Mesendoderm (in vitro differentiated cells): ENCODE measurements around the gene CD27.

Experiments
- DNase-seq: peaks from one replicate; pipeline ENCODE4 v3.0.0; 2013
- H2AK5ac ChIP-seq: 2 replicates; pipeline ENCODE4 v1.6.1; 2013; ENCODE audit warnings: low read length, inconsistent platforms
- H2BK120ac ChIP-seq: 2 replicates; pipeline ENCODE4 v1.6.1; 2013; ENCODE audit warnings: low read depth, mild to moderate bottlenecking, low read length, moderate library complexity, mixed read lengths
- H2BK15ac ChIP-seq: replicated peaks from 2 replicates; pipeline ENCODE4 v1.6.1; 2013; ENCODE audit warnings: low read depth, mild to moderate bottlenecking, moderate library complexity
- H2BK5ac ChIP-seq: 2 replicates; pipeline ENCODE4 v1.6.1; 2013; ENCODE audit warnings: low read length, inconsistent platforms
- H3K18ac ChIP-seq: 2 replicates; pipeline ENCODE4 v1.6.1; 2013; ENCODE audit warnings: mild to moderate bottlenecking, low read length, mixed read lengths
- H3K23ac ChIP-seq: one replicate; pipeline ENCODE4 v1.6.1; 2013; ENCODE audit warnings: low read length
- H3K27ac ChIP-seq: 2 replicates; pipeline ENCODE4 v1.5.1; 2013; ENCODE audit warnings: low read depth, mild to moderate bottlenecking, inconsistent platforms, low read length, moderate library complexity
- H3K27me3 ChIP-seq: 2 replicates; pipeline ENCODE4 v1.6.1; 2013; ENCODE audit warnings: low read length, control low read depth, mild to moderate bottlenecking, inconsistent platforms; ENCODE audit not compliant: insufficient read depth, poor library complexity
- H3K36me3 ChIP-seq: 2 replicates; pipeline ENCODE4 v1.6.1; 2013; ENCODE audit warnings: low read length, inconsistent platforms; ENCODE audit not compliant: control insufficient read depth, insufficient read depth
- H3K4ac ChIP-seq: one replicate; pipeline ENCODE4 v1.6.1; 2013; ENCODE audit warnings: low read depth, mild to moderate bottlenecking, low read length, moderate library complexity
- H3K4me1 ChIP-seq: 2 replicates; pipeline ENCODE4 v1.6.1; 2013; ENCODE audit warnings: low read depth, low read length, inconsistent platforms; ENCODE audit not compliant: control insufficient read depth
- H3K4me2 ChIP-seq: 2 replicates; pipeline ENCODE4 v1.6.1; 2013; ENCODE audit warnings: low read length
- H3K4me3 ChIP-seq: 2 replicates; pipeline ENCODE4 v1.5.1; 2013; ENCODE audit warnings: mild to moderate bottlenecking, low read length
- H3K56ac ChIP-seq: one replicate; pipeline ENCODE4 v1.6.1; 2013; ENCODE audit warnings: low read length
- H3K79me1 ChIP-seq: 2 replicates; pipeline ENCODE4 v1.6.1; 2013; ENCODE audit warnings: low read length, inconsistent platforms
- H3K79me2 ChIP-seq: 2 replicates; pipeline ENCODE4 v1.6.1; 2013; ENCODE audit warnings: mild to moderate bottlenecking, low read length; ENCODE audit not compliant: control insufficient read depth, insufficient read depth
- H3K9ac ChIP-seq: 2 replicates; pipeline ENCODE4 v1.6.1; 2013; ENCODE audit warnings: low read length, inconsistent platforms
- H4K5ac ChIP-seq: one replicate; pipeline ENCODE4 v1.6.1; 2013; ENCODE audit warnings: low read length
- H4K8ac ChIP-seq: one replicate; pipeline ENCODE4 v1.6.1; 2013; ENCODE audit warnings: low read depth, mild to moderate bottlenecking, control low read depth, low read length, moderate library complexity
- WGBS: extraction: QIAGEN DNeasy Blood & Tissue Kit; methylation state at CpG from one replicate; pipeline ENCODE4 v1.1.7; 2013; ENCODE audit warnings: low lambda C conversion rate, missing lambda C conversion rate; ENCODE audit not compliant: insufficient coverage; ENCODE audit errors: extremely low coverage; 5-methylcytosine and 5-hydroxymethylcytosine counted together

Gene CD27

DNA sequence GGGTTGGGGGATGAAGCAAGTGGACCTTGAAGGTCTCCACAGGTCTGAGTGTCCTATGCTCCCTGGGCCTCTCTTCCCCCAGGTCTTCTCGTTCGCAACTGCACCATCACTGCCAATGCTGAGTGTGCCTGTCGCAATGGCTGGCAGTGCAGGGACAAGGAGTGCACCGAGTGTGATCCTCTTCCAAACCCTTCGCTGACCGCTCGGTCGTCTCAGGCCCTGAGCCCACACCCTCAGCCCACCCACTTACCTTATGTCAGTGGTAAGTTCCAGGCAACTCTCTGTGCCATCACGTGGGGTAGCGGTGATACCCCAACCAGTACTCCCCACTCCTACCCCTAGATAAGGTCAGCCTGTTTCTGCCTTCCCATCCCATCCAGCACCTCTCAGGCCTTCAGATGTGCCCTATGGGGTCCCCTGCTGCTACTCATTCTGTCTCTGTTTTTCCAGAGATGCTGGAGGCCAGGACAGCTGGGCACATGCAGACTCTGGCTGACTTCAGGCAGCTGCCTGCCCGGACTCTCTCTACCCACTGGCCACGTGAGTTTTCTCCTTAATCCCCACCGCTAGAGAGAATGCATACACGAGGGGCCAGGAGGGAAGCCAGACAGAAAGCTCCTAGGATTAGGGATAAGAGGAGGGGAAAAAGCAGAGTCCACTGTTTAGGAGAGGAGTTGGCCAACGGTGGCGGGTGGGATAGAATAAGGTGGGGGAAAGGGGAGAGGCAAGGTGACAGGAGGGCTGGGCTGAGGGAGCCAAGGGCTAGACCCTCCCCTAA lies 5.5 kb downstream of the CD27 start:
- Histone ChIP-seq H3K18ac (no peak overlapping the region), H3K79me1 (no peaks in the 10 kb centered on the region), H2BK5ac (no peak overlapping the region), H3K4me2 (no peak overlapping the region), H2BK15ac (no peak overlapping the region), H3K27me3 (no peaks in the 10 kb centered on the region), H3K79me2 (no peaks in the 10 kb centered on the region), H4K5ac (no peak overlapping the region), H2AK5ac (peak overlapping the region; percentile 43), H3K27ac (peak overlapping the region; percentile 68), H3K36me3 (no peaks in the 10 kb centered on the region), H2BK120ac (no peak overlapping the region), H3K4ac (no peak overlapping the region), H4K8ac (no peak overlapping the region), H3K23ac (no peak overlapping the region), H3K4me1 (peaks cover 22% of the 10 kb centered on the region), H3K56ac (peak overlapping the region; percentile 83), H3K4me3 (no peak overlapping the region), H3K9ac (peak overlapping the region; percentile 24)
- WGBS = no CpG with 5 or more reads among the region's 16 CpGs
- DNase-seq = no peak

DNA sequence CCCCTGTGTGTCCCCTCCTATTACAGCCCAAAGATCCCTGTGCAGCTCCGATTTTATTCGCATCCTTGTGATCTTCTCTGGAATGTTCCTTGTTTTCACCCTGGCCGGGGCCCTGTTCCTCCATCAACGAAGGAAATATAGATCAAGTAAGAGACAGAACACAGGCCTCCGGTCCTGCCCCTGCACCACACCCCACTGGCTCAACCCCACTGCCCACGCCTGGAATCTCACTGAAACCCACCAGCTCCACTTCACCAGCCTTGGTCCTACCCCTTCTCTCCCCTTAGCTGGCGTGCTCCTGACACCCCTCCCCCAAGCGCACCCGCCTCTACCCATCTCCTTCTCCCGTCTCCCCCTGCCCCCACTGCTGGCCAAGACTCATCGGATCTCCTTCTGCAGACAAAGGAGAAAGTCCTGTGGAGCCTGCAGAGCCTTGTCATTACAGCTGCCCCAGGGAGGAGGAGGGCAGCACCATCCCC lies 6.2 kb downstream of the CD27 start:
- Histone ChIP-seq H3K4me2 (peak overlapping the region; percentile 30), H3K36me3 (no peaks in the 10 kb centered on the region), H3K4me1 (peaks cover 22% of the 10 kb centered on the region), H3K4ac (no peak overlapping the region), H3K18ac (peak overlapping the region; percentile 34), H2BK5ac (peak overlapping the region; percentile 64), H3K4me3 (no peak overlapping the region), H3K23ac (peak overlapping the region; percentile 80), H3K79me2 (no peaks in the 10 kb centered on the region), H2BK120ac (no peak overlapping the region), H3K27me3 (no peaks in the 10 kb centered on the region), H3K56ac (peak overlapping the region; percentile 83), H2BK15ac (no peak overlapping the region), H3K27ac (peak overlapping the region; percentile 68), H3K9ac (peak overlapping the region; percentile 44), H4K5ac (no peak overlapping the region), H4K8ac (no peak overlapping the region), H3K79me1 (no peaks in the 10 kb centered on the region), H2AK5ac (peak overlapping the region; percentile 43)
- DNase-seq = no peak
- no CpG with 5 or more reads among the region's 11 CpGs for WGBS

DNA sequence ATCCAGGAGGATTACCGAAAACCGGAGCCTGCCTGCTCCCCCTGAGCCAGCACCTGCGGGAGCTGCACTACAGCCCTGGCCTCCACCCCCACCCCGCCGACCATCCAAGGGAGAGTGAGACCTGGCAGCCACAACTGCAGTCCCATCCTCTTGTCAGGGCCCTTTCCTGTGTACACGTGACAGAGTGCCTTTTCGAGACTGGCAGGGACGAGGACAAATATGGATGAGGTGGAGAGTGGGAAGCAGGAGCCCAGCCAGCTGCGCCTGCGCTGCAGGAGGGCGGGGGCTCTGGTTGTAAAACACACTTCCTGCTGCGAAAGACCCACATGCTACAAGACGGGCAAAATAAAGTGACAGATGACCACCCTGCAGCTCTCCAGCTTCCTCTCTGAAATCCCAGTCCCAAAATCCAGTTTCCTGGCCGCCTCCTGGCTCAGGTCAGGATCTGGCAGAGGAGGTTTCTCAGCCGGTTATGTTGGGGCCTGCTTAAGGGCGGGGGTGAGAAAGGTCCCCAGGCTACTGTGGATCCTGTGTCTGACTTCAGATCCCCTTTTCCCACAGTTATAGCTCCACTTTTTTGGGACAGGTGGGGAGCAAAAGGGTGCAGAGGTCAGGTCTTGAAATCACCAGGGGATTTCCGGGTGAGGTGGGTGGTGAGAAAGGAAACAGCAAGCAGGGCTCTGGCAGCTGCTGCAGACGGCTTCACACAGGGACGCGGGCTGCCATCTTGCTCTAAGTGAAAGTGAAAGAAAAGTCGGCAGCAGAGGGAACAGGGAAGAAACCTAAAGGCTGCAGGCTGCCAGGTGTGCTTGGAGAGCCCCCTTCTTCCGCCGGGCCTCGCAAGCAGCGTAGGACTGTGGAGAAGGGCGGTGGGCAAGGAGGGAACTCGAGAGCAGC lies 6.8 kb downstream of the CD27 start, which contains the start of gene TAPBPL:
TAPBPL (plus strand) TSS at position 695 of the 897 bp plus-strand sequence. CDS start 207 bp downstream, outside the sequence.
- Histone ChIP-seq H3K9ac (peak within 1 kb of the TSS; percentile 44), H3K36me3 (no peaks in the 10 kb centered on the region), H3K56ac (peak within 1 kb of the TSS; percentile 83), H2BK15ac (no peak within 1 kb of the TSS), H3K27me3 (no peaks in the 10 kb centered on the region), H3K27ac (peak within 1 kb of the TSS; percentile 68), H3K79me2 (no peaks in the 10 kb centered on the region), H3K23ac (peak within 1 kb of the TSS; percentile 80), H2AK5ac (peak within 1 kb of the TSS; percentile 43), H3K4me3 (no peak within 1 kb of the TSS), H3K4ac (peak within 1 kb of the TSS; percentile 21), H2BK5ac (peak within 1 kb of the TSS; percentile 64), H3K4me1 (peaks cover 22% of the 10 kb centered on the region), H3K79me1 (no peaks in the 10 kb centered on the region), H3K18ac (peak within 1 kb of the TSS; percentile 34), H4K5ac (no peak within 1 kb of the TSS), H2BK120ac (no peak within 1 kb of the TSS), H4K8ac (peak within 1 kb of the TSS; percentile 89), H3K4me2 (peak within 1 kb of the TSS; percentile 30)
- peak; percentile 74 for DNase-seq
- no CpG with 5 or more reads among the region's 27 CpGs for WGBS

DNA sequence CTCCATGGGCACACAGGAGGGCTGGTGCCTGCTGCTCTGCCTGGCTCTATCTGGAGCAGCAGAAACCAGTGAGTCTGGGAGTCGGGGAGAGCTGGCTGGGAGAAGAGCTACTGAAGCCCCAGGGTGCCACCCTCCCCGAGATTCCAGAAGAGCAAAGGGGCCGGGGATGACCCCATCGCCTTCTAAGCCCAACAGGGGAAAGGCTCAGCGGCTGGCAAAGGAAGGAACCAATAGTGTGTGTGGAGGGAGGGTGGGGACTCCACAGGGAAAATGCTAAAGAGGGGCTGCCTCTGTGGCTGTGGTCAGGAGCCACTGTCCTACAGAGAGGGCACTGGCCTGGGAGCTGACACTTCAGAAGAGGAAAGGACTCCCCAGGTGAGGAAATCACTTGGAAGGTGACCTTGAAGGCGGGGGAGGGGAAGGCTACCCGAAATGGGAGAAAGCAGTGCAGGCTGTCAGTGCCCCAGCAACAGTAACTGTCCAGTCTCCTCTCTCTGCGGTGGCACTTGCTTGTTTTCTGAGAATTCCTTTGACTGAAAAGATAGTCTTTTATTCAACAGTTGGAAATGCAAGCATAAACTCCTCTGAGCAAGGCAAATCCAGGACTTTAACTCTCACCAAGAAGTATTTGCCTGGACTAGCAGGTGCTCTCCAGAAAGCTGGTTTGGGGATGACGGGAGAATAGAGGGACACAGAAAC lies 7.6 kb downstream of the CD27 start:
- Histone ChIP-seq H3K9ac (peak overlapping the region; percentile 44), H2BK120ac (no peak overlapping the region), H3K36me3 (no peaks in the 10 kb centered on the region), H3K27ac (peak overlapping the region; percentile 68), H3K4ac (peak overlapping the region; percentile 21), H3K56ac (peak overlapping the region; percentile 83), H4K8ac (no peak overlapping the region), H3K4me1 (peaks cover 22% of the 10 kb centered on the region), H2BK5ac (peak overlapping the region; percentile 25), H3K23ac (no peak overlapping the region), H3K4me2 (no peak overlapping the region), H4K5ac (no peak overlapping the region), H2BK15ac (no peak overlapping the region), H3K79me2 (no peaks in the 10 kb centered on the region), H3K18ac (peak overlapping the region; percentile 16), H2AK5ac (no peak overlapping the region), H3K79me1 (no peaks in the 10 kb centered on the region), H3K27me3 (no peaks in the 10 kb centered on the region), H3K4me3 (no peak overlapping the region)
- WGBS = no CpG with 5 or more reads among the region's 9 CpGs
- DNase-seq = no peak

DNA sequence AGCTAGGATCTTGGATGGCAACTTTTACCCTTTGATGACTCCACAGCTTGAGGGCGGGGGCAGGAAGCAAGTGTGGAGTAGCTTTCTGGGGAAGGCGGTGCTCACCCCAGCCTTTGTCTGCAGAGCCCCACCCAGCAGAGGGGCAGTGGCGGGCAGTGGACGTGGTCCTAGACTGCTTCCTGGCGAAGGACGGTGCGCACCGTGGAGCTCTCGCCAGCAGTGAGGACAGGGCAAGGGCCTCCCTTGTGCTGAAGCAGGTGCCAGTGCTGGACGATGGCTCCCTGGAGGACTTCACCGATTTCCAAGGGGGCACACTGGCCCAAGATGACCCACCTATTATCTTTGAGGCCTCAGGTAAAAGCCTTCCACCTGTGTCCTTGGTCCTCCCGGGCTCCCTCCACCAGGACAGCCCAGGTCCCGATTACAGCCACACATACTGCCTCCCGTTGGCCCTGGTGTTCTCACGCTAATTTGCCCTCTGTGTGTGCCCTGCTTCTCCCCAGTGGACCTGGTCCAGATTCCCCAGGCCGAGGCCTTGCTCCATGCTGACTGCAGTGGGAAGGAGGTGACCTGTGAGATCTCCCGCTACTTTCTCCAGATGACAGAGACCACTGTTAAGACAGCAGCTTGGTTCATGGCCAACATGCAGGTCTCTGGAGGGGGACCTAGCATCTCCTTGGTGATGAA lies 8.3 kb downstream of the CD27 start:
- Histone ChIP-seq H2BK15ac (no peak overlapping the region), H3K79me2 (no peaks in the 10 kb centered on the region), H3K4me1 (peaks cover 22% of the 10 kb centered on the region), H4K8ac (no peak overlapping the region), H3K18ac (no peak overlapping the region), H3K9ac (no peak overlapping the region), H3K79me1 (no peaks in the 10 kb centered on the region), H2AK5ac (no peak overlapping the region), H4K5ac (no peak overlapping the region), H2BK5ac (no peak overlapping the region), H3K56ac (no peak overlapping the region), H3K23ac (no peak overlapping the region), H3K4me2 (no peak overlapping the region), H3K4ac (no peak overlapping the region), H2BK120ac (no peak overlapping the region), H3K4me3 (no peak overlapping the region), H3K27me3 (no peaks in the 10 kb centered on the region), H3K27ac (no peak overlapping the region), H3K36me3 (no peaks in the 10 kb centered on the region)
- no peak for DNase-seq
- no CpG with 5 or more reads among the region's 17 CpGs for WGBS
